HL-60 (cell line): ENCODE data around the gene SUPT3H.

Source experiments
- DNase-seq, 2 experiments: peaks; one replicate each; pipeline ENCODE4 v3.0.0-alpha.2; 2010 to 2020; ENCODE audit warnings: low read depth in 1 of 2, low spot score in 1 of 2
- H3K27ac ChIP-seq: fragments of 250-450 bp; sonication (Bioruptor Pico); replicated peaks from 2 replicates; pipeline ENCODE4 v1.5.1; 2020; ENCODE audit warnings: mild to moderate bottlenecking, moderate library complexity
- H3K27me3 ChIP-seq: fragments of 250-450 bp; sonication (Bioruptor Pico); 2 replicates; pipeline ENCODE4 v1.5.1; 2021; ENCODE audit warnings: mild to moderate bottlenecking, moderate library complexity; ENCODE audit not compliant: insufficient read depth, poor library complexity, severe bottlenecking
- H3K4me3 ChIP-seq: replicated peaks from 2 replicates; pipeline ENCODE4 v1.5.1; 2011; ENCODE audit warnings: mild to moderate bottlenecking, control low read depth, low read length; ENCODE audit not compliant: insufficient read depth
- GABPA ChIP-seq: IDR thresholded peaks from 2 replicates; pipeline ENCODE4 v1.6.1; 2012; ENCODE audit warnings: low read depth
- POLR2AphosphoS5 ChIP-seq: IDR thresholded peaks from 2 replicates; pipeline ENCODE4 v1.6.1; 2012; ENCODE audit warnings: low read depth
- REST ChIP-seq: IDR thresholded peaks from 2 replicates; pipeline ENCODE4 v1.6.1; 2012; ENCODE audit warnings: low read depth; ENCODE audit not compliant: insufficient replicate concordance
- SPI1 ChIP-seq: IDR thresholded peaks from 2 replicates; pipeline ENCODE4 v1.6.1; 2012; ENCODE audit warnings: low read depth, mild to moderate bottlenecking, borderline replicate concordance
- TF ChIP-seq, protein P1 (sequence below): IDR thresholded peaks from one replicate; pipeline ENCODE4 v1.5.1; 2011; ENCODE audit warnings: low read length, control low read depth, inconsistent platforms; ENCODE audit not compliant: insufficient read depth

The SUPT3H gene

GRCh38 chr6:45169815-45170214, 207.9 kb downstream of the SUPT3H start:
- TF ChIP-seq REST (no peak), SPI1 (no peak)
- TF ChIP-seq, protein P1, sequence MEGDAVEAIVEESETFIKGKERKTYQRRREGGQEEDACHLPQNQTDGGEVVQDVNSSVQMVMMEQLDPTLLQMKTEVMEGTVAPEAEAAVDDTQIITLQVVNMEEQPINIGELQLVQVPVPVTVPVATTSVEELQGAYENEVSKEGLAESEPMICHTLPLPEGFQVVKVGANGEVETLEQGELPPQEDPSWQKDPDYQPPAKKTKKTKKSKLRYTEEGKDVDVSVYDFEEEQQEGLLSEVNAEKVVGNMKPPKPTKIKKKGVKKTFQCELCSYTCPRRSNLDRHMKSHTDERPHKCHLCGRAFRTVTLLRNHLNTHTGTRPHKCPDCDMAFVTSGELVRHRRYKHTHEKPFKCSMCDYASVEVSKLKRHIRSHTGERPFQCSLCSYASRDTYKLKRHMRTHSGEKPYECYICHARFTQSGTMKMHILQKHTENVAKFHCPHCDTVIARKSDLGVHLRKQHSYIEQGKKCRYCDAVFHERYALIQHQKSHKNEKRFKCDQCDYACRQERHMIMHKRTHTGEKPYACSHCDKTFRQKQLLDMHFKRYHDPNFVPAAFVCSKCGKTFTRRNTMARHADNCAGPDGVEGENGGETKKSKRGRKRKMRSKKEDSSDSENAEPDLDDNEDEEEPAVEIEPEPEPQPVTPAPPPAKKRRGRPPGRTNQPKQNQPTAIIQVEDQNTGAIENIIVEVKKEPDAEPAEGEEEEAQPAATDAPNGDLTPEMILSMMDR: no peak
- no peak for DNase-seq
- Histone ChIP-seq H3K27ac (no peak overlapping the region), H3K4me3 (no peak overlapping the region), H3K27me3 (no peaks in the 10 kb centered on the region)

GRCh38 chr6:45163952-45164766, 213.6 kb downstream of the SUPT3H start:
- H3K27ac ChIP-seq: no peak overlapping the region
- H3K4me3 ChIP-seq: no peak overlapping the region
- no peaks in the 10 kb centered on the region for H3K27me3 ChIP-seq
- no peak for DNase-seq
- TF ChIP-seq, protein P1: no peak
- TF ChIP-seq SPI1: no peak
- TF ChIP-seq GABPA: no peak
- no peak for TF ChIP-seq REST
- TF ChIP-seq POLR2AphosphoS5: no peak

DNA sequence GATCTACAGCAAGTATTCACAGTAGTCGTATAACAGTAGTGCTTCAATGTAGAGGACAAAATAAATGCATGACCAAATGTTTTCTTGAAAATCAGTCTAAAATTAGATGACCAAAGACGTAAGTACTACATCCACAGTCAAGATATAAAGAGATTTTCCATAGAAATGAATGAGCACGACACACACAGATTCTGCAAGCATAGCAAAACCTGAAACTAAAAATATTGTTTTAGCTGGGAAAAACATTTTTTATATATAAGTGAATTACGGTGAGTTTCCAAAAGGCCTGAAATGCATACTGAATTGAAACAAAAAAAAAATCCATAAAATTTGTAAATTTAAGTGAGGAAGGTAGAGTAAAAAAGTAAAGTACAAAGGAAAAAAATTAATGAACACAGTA, 217.4 kb downstream of the SUPT3H start:
- no peak overlapping the region for H3K4me3 ChIP-seq
- H3K27ac ChIP-seq: no peak overlapping the region
- no peaks in the 10 kb centered on the region for H3K27me3 ChIP-seq
- TF ChIP-seq, protein P1: no peak
- TF ChIP-seq GABPA (no peak), REST (no peak), SPI1 (no peak), POLR2AphosphoS5 (no peak)
- DNase-seq: no peak
